GM20000 (cell line): ENCODE results near the gene FBXW7.

Source experiments
- DNase-seq: peaks from one replicate; pipeline ENCODE4 v3.0.0; 2012; ENCODE audit warnings: low spot score
- TF ChIP-seq, protein P1 (sequence below): IDR thresholded peaks from 2 replicates; pipeline ENCODE4 v1.5.1; 2012; ENCODE audit warnings: mild to moderate bottlenecking, control low read depth; ENCODE audit errors: extremely low read depth, missing control alignments

FBXW7 gene

DNA sequence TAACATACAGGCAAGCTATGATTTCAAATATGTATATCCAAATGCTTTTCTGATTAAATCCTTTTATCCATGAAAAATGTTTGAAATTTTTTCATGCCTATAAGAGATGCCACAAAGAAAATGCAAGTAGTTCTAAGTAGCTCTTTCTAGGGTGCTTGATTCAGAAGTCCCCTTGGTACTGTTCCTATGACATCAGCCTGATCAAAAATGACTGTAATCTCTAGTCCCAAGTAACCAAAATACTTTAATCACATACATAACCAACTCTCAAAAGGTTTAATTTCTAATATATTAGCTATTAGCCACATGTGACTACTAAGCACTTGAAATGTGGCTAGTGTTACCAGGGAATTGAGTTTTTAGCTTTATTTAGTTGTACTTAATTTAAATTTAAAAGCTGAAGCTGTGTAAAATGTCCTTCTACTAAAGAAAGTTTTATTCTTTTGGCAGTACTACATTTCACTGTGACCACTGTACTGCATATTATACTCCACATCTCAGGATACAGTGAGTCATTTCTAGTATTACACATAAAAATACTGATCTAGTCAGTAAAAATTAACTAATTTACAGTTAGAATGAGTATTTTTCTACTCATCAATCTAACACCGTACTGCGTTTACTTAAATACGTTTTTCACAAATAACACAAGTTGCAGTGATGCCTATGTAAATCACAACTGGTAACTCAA lies 33.9 kb downstream of the FBXW7 start:
- peak; percentile 15 for DNase-seq
- TF ChIP-seq, protein P1, sequence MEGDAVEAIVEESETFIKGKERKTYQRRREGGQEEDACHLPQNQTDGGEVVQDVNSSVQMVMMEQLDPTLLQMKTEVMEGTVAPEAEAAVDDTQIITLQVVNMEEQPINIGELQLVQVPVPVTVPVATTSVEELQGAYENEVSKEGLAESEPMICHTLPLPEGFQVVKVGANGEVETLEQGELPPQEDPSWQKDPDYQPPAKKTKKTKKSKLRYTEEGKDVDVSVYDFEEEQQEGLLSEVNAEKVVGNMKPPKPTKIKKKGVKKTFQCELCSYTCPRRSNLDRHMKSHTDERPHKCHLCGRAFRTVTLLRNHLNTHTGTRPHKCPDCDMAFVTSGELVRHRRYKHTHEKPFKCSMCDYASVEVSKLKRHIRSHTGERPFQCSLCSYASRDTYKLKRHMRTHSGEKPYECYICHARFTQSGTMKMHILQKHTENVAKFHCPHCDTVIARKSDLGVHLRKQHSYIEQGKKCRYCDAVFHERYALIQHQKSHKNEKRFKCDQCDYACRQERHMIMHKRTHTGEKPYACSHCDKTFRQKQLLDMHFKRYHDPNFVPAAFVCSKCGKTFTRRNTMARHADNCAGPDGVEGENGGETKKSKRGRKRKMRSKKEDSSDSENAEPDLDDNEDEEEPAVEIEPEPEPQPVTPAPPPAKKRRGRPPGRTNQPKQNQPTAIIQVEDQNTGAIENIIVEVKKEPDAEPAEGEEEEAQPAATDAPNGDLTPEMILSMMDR, result no peak

DNA sequence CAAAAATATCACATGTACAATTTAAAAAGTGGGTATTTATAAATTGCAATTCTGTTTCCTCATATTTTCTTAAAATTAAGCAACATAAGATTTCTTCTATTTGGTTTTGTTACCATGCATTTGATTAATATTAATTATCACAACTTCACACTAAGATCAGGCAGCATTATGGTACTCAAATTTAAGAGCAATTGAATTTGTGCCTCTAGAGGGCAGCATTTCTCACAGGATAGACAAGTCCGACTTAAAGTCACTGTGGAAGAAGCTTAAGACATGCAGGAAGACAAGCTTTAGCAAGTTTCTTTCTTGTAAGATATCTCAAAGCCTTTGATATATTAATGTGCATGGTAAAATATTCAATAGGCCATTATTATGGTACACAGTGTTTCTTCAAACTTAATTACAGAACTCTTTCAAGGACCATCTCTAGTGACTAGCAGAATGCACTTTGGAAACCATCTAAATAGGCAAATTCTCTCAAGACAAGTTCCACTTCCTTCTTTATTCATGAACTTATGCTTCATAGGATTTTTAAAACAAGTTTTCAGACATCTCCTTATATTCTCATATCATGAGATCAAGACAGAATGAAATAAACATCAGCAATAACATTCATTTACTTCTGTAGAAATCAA lies 35.0 kb downstream of the FBXW7 start:
- TF ChIP-seq, protein P1, result peak; percentile 24
- peak; percentile 32 for DNase-seq

DNA sequence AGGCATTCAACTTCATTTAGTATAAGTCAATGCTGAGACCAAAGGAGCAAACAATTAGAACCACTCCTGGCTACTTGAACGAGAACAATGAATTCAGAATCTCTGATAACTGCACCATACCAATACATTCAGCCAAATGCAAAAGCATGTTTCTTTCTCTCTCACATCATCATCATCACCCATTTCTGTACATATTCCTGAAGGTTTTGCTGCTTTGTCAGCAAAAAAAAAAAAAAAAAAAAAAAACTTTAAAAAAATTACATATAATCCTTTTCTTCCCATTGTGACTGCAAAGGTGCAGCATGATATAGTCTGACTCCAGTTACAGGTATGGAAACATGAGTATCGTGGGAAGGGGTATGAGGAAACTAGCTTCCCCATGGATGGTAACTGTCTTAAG lies 35.6 kb downstream of the FBXW7 start:
- TF ChIP-seq, protein P1, result no peak

DNA sequence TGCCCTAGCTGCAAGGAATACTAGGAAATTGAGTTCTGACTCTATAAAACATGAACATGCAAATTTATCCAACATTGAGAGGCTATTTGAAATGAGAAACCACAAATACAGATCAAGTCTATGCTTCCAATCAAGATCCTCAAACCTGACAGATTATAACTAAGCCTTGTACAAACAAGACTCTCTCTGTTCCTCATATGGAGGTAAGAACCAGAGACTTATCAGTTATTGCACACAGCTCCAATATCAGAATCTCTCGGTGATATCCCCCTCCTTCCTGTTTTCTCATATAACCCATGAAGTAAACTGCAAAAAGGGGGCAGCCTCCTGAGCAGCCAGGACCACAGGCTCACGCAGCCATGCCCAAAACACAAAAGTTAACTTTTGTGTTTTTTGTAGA lies 36.5 kb downstream of the FBXW7 start:
- no peak for DNase-seq
- TF ChIP-seq, protein P1, result no peak

More for the DNA sequence above, 35.6 kb downstream of the FBXW7 start:
- no peak for DNase-seq

DNA sequence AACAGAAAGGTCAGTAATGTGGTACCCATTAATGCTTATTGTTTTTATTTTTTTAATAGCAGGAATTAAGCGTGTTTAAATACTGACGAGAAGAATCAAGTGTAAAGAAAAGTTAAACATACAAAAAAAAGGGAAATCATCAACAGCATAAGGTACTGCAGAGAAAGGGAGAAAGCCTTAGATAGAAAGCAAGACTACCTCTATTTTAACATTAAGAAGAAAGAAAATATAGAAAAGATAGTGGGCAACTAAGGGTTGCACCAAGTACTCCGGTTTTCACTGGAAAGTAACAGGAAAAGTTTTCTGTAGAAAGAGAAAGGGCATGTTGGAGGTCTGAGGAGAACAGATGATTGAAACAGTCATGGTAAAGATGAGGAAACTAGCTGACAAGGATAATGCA lies 41.9 kb downstream of the FBXW7 start:
- DNase-seq, result no peak
- TF ChIP-seq, protein P1, result no peak

DNA sequence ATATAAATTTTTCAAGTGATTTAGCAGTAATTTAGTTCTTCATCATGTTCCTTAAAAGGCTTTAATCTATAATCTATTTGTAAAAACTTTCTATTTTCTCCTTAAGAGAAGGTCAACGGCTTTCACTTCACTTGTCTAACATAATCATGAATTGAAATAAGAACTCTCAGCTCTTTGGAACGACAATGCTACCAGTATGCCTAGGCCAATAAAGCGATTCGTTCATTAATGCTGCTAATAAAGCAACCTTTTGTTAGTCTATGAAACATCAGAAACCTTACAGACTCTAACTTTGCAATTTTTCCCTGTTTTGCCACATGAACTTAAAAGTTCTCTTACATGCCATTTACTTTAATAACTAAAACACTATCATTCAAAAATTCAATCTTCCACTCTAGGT lies 47.6 kb downstream of the FBXW7 start:
- TF ChIP-seq, protein P1, result no peak
- DNase-seq, result no peak
